HepG2 (cell line): ENCODE data around the gene MYO9A.

Experiments
- SOX6 ChIP-seq, 2 experiments: fragments of 450-650 bp in 1 of 2; sonication (generic) in 1 of 2; formaldehyde crosslinking in 1 of 2; IDR thresholded peaks; 2 replicates each; pipeline versions ENCODE4 v1.4.0 to v1.6.1; 2017 to 2020; ENCODE audit warnings: antibody characterized with exemption in 1 of 2, mild to moderate bottlenecking in 1 of 2, missing genetic modification reagents in 1 of 2
- WIZ ChIP-seq: sonication (generic); formaldehyde crosslinking; IDR thresholded peaks from 2 replicates; pipeline ENCODE4 v1.5.1; 2020; ENCODE audit warnings: mild to moderate bottlenecking, missing genetic modification reagents
- ZNF749 ChIP-seq: sonication (generic); formaldehyde crosslinking; IDR thresholded peaks from 2 replicates; pipeline ENCODE4 v1.8.0; 2022; ENCODE audit warnings: mild to moderate bottlenecking, missing genetic modification reagents, moderate library complexity, borderline replicate concordance

GRCh38 chr15:71791975-71792374, 326.0 kb downstream of the MYO9A start:
- TF ChIP-seq SOX6 (IDR thresholded peaks at IDR 0.05): no peak
- no peak for TF ChIP-seq SOX6 (CRISPR knock-in tag; IDR thresholded peaks at IDR 0.05)
- no peak for TF ChIP-seq WIZ (CRISPR knock-in tag)
- no peak for TF ChIP-seq ZNF749 (CRISPR knock-in tag)
